A549 (cell line): Measurements from ENCODE around the gene SAXO2. TPM values are rescaled to one million over a fixed set of nuclear protein-coding genes. Genes with fewer than 3 reads are reported as not detected.
"Not testable (repeated sequence)": the region's sequence is repeated elsewhere in the genome, so short reads cannot be mapped to it uniquely, and the experiment has no call there.

Source experiments
- ATAC-seq, 2 experiments: fragments of 200-7000 bp in 1 of 2; fragments of >200 bp in 1 of 2; cut with Nextera tagmentation in 1 of 2; cut with Tn5 transposase in 1 of 2; 3 replicates each; pipeline versions ENCODE4 v1.8.0 to v1.9.1; 2018 to 2020; ENCODE audit warnings: mild to moderate bottlenecking in 1 of 2, moderate library complexity in 1 of 2
- CTCF ChIA-PET: fragments of 300-600 bp; sonication (Branson Sonifier 250); formaldehyde crosslinking; extraction: SDS; loops from one replicate; lab custom pipeline; 2021; ENCODE audit warnings: antibody characterized with exemption, inconsistent platforms; lab: Yijun Ruan, JAX
- POLR2A ChIA-PET: fragments of 350-600 bp; formaldehyde crosslinking; extraction: SDS; loops from one replicate; lab custom pipeline; 2021; ENCODE audit warnings: antibody characterized with exemption, inconsistent platforms; lab: Yijun Ruan, JAX
- DNase-seq, 2 experiments: peaks; one replicate each; pipeline versions ENCODE4 v3.0.0 to v3.0.0-alpha.2; 2011 to 2016; ENCODE audit warnings: low read depth in 1 of 2, low spot score in 1 of 2
- FAIRE-seq: peaks from 2 replicates; lab custom pipeline; 2011; peaks lifted over from hg19 to GRCh38; lab: Jason Lieb, UNC
- H3K27ac ChIP-seq, 2 experiments: fragments of >200 bp; sonication (Bioruptor Twin); formaldehyde crosslinking; 3 replicates each; pipeline ENCODE4 v1.5.1; 2016 to 2017
- H3K4me1 ChIP-seq: fragments of >200 bp; sonication (Bioruptor Twin); formaldehyde crosslinking; 3 replicates; pipeline ENCODE4 v1.6.1; 2016
- H3K4me2 ChIP-seq: fragments of >200 bp; sonication (Bioruptor Twin); formaldehyde crosslinking; 3 replicates; pipeline ENCODE4 v1.6.1; 2016
- H3K4me3 ChIP-seq: fragments of >200 bp; sonication (Bioruptor Twin); formaldehyde crosslinking; 3 replicates; pipeline ENCODE4 v1.5.1; 2016
- H3K9me3 ChIP-seq: fragments of >200 bp; sonication (Bioruptor Twin); formaldehyde crosslinking; 3 replicates; pipeline ENCODE4 v1.6.1; 2016
- CBX2 ChIP-seq: fragments of 200-600 bp; sonication (generic); IDR thresholded peaks from 2 replicates; pipeline ENCODE4 v1.6.1; 2016; ENCODE audit warnings: low read depth, mild to moderate bottlenecking, borderline replicate concordance
- CBX8 ChIP-seq: fragments of 200-600 bp; sonication (generic); IDR thresholded peaks from 2 replicates; pipeline ENCODE4 v1.6.1; 2016
- CHD4 ChIP-seq: fragments of 200-600 bp; sonication (generic); IDR thresholded peaks from 2 replicates; pipeline ENCODE4 v1.6.1; 2016; ENCODE audit warnings: antibody characterized with exemption, mild to moderate bottlenecking, borderline replicate concordance
- E2F6 ChIP-seq: IDR thresholded peaks from 2 replicates; pipeline ENCODE4 v1.6.1; 2012; ENCODE audit warnings: low read depth, borderline replicate concordance
- FOXS1 ChIP-seq: fragments of 250-450 bp; sonication (Bioruptor Pico); IDR thresholded peaks from 2 replicates; pipeline ENCODE4 v1.5.0; 2020; ENCODE audit warnings: mild to moderate bottlenecking, moderate library complexity
- HES2 ChIP-seq: fragments of >200 bp; sonication (Bioruptor Twin); formaldehyde crosslinking; IDR thresholded peaks from 2 replicates; pipeline ENCODE4 v1.6.1; 2016
- HOXA7 ChIP-seq: fragments of 250-450 bp; sonication (Bioruptor Pico); IDR thresholded peaks from 2 replicates; pipeline ENCODE4 v1.5.0; 2020; ENCODE audit warnings: mild to moderate bottlenecking, moderate library complexity
- JUN ChIP-seq, 2 experiments: fragments of >200 bp; sonication (Bioruptor Twin); formaldehyde crosslinking; IDR thresholded peaks; 2 replicates in 1 of 2; 3 replicates in 1 of 2; pipeline ENCODE4 v1.6.1; 2016 to 2017
- MAFK ChIP-seq: fragments of 450-650 bp; IDR thresholded peaks from 2 replicates; pipeline ENCODE4 v1.6.1; 2014; ENCODE audit not compliant: partially characterized antibody
- MAX ChIP-seq: IDR thresholded peaks from 2 replicates; pipeline ENCODE4 v1.6.1; 2012
- MAZ ChIP-seq: fragments of 150-350 bp; IDR thresholded peaks from 2 replicates; pipeline ENCODE4 v1.6.1; 2014; ENCODE audit warnings: antibody characterized with exemption, low read depth, low read length, borderline replicate concordance
- NFE2L2 ChIP-seq: fragments of 150-350 bp; conservative IDR thresholded peaks from 2 replicates; pipeline ENCODE4 v1.6.1; 2014; ENCODE audit warnings: low read length
- NR3C1 ChIP-seq: fragments of >200 bp; sonication (Bioruptor Twin); formaldehyde crosslinking; IDR thresholded peaks from 3 replicates; pipeline ENCODE4 v1.6.1; 2017
- POLR2AphosphoS2 ChIP-seq: conservative IDR thresholded peaks from 2 replicates; pipeline ENCODE4 v1.6.1; 2012; ENCODE audit warnings: low read length, improper control_type of control experiment, inconsistent platforms
- RARB ChIP-seq: fragments of 250-450 bp; sonication (Bioruptor Pico); IDR thresholded peaks from 2 replicates; pipeline ENCODE4 v1.8.0; 2021; ENCODE audit warnings: mild to moderate bottlenecking, moderate library complexity
- RFX5 ChIP-seq: fragments of 450-650 bp; IDR thresholded peaks from 2 replicates; pipeline ENCODE4 v1.7.1; 2014; ENCODE audit warnings: antibody characterized with exemption, mild to moderate bottlenecking, moderate library complexity
- RNF2 ChIP-seq: fragments of 200-600 bp; sonication (generic); IDR thresholded peaks from 2 replicates; pipeline ENCODE4 v1.6.1; 2016; ENCODE audit warnings: low read depth, mild to moderate bottlenecking, antibody characterized with exemption, moderate library complexity, borderline replicate concordance
- TFCP2L1 ChIP-seq: fragments of 250-450 bp; sonication (Bioruptor Pico); IDR thresholded peaks from 2 replicates; pipeline ENCODE4 v1.5.0; 2021; ENCODE audit warnings: mild to moderate bottlenecking
- ZC3H11A ChIP-seq: fragments of 450-650 bp; IDR thresholded peaks from 2 replicates; pipeline ENCODE4 v1.6.1; 2014; ENCODE audit warnings: antibody characterized with exemption, mild to moderate bottlenecking
- ZFP36 ChIP-seq: fragments of 450-650 bp; IDR thresholded peaks from 2 replicates; pipeline ENCODE4 v1.6.1; 2014; ENCODE audit warnings: borderline replicate concordance; ENCODE audit not compliant: partially characterized antibody
- ZNF302 ChIP-seq: fragments of 250-450 bp; sonication (Bioruptor Pico); IDR thresholded peaks from 2 replicates; pipeline ENCODE4 v1.9.0; 2021; ENCODE audit warnings: inconsistent platforms, mild to moderate bottlenecking, moderate library complexity
- WGBS: methylation state at CpG from one replicate; pipeline ENCODE4 v1.1.6; 2017; ENCODE audit errors: missing lambda C conversion rate; 5-methylcytosine and 5-hydroxymethylcytosine counted together
- polyA plus RNA-seq, 4 experiments: library from polyadenylated mRNA; depleted of rRNA in 3 of 4; stranded (reverse); fragments of >200 nt; fragmentation: RNase III in 1 of 4; extraction: RNeasy Plus Mini Kit Qiagen cat#74134 plus additional on column Dnase treatment in 1 of 4; gene quantifications; 2 replicates in 3 of 4; 3 replicates in 1 of 4; pipeline ENCODE4 v1.2.3, GENCODE V29; 2011 to 2017

Gene SAXO2
- polyA plus RNA-seq, 2 of the 4 experiments (the other 2 are of a cell fraction): 1.1 to 2.5 TPM

- Histone ChIP-seq H3K9me3 (no peaks in the 10 kb centered on the region), H3K4me3 (no peak overlapping the region)
- no peak for FAIRE-seq
- ATAC-seq: no peak
- WGBS: 94% methylated on average over 2 of the region's 2 CpGs
- no peak for TF ChIP-seq HES2
- TF ChIP-seq MAZ: no peak
- TF ChIP-seq NR3C1: no peak
- no peak for TF ChIP-seq E2F6
- no peak for TF ChIP-seq POLR2AphosphoS2
- no peak for TF ChIP-seq NFE2L2
- no peak for TF ChIP-seq CHD4
- no peak for TF ChIP-seq RARB
- no peak for TF ChIP-seq MAX
- TF ChIP-seq ZC3H11A: no peak
- no peak for TF ChIP-seq JUN (IDR thresholded peaks at IDR 0.05)
- no peak for TF ChIP-seq CBX2
- TF ChIP-seq HOXA7: no peak
- TF ChIP-seq ZFP36: no peak
- TF ChIP-seq CBX8: no peak
- TF ChIP-seq MAFK: no peak
- no peak for TF ChIP-seq ZNF302 (CRISPR knock-in tag)
- TF ChIP-seq, all 56 proteins: peak for 0
- ChIA-PET CTCF (no interaction called here), POLR2A (no interaction called here)
- no peak for DNase-seq
- Histone ChIP-seq H3K27ac (no peak overlapping the region), H3K4me1 (no peaks in the 10 kb centered on the region), H3K4me2 (no peak overlapping the region)
Observed at GRCh38 chr15:82231842-82232241, 30.8 kb upstream of the SAXO2 start.

GRCh38 chr15:82237944-82238534 lies 24.6 kb upstream of the SAXO2 start:
- POLR2A ChIA-PET, H3K4me3 ChIP-seq, H3K27ac ChIP-seq, H3K4me2 ChIP-seq, DNase-seq, H3K9me3 ChIP-seq, CTCF ChIA-PET, ATAC-seq, H3K4me1 ChIP-seq: not testable (repeated sequence)
- FAIRE-seq: peak; percentile 90
- whole genome bisulfite sequencing: 84% methylated on average over 3 of the region's 3 CpGs

- TF ChIP-seq E2F6: no peak
- no peak for TF ChIP-seq FOXS1 (CRISPR knock-in tag)
- TF ChIP-seq RNF2: no peak
- no peak for TF ChIP-seq TFCP2L1 (CRISPR knock-in tag)
- no peak for TF ChIP-seq RFX5
Observed at GRCh38 chr15:82239685-82240391, 22.8 kb upstream of the SAXO2 start.

GRCh38 chr15:82241836-82242499 lies 20.6 kb upstream of the SAXO2 start:
- WGBS: 59% methylated on average over 1 of the region's 1 CpG
- H3K4me3 ChIP-seq, H3K4me2 ChIP-seq, H3K9me3 ChIP-seq, POLR2A ChIA-PET, ATAC-seq, CTCF ChIA-PET, FAIRE-seq, DNase-seq, H3K4me1 ChIP-seq, H3K27ac ChIP-seq: not testable (repeated sequence)

More at GRCh38 chr15:82239685-82240391, 22.8 kb upstream of the SAXO2 start:
- ChIA-PET CTCF (interaction anchor here (1.3 kb wide), 1 partner anchor 11 kb away, joined by 4 read pairs; no protein-coding TSS in a partner anchor), POLR2A (no interaction called here)
- Histone ChIP-seq H3K27ac (no peak overlapping the region), H3K4me1 (no peaks in the 10 kb centered on the region), H3K9me3 (no peaks in the 10 kb centered on the region), H3K4me2 (no peak overlapping the region), H3K4me3 (no peak overlapping the region)
- no peak for FAIRE-seq
- 93% methylated on average over 5 of the region's 5 CpGs for WGBS
- no peak for ATAC-seq
- DNase-seq: no peak

GRCh38 chr15:82243644-82244043 lies 19.0 kb upstream of the SAXO2 start:
- H3K9me3 ChIP-seq, H3K4me2 ChIP-seq, H3K27ac ChIP-seq, POLR2A ChIA-PET, DNase-seq, FAIRE-seq, H3K4me1 ChIP-seq, H3K4me3 ChIP-seq, ATAC-seq: not testable (repeated sequence)
- 74% methylated on average over 4 of the region's 5 CpGs for WGBS
- CTCF ChIA-PET: interaction anchor here (1.0 kb wide), 1 partner anchor 37 kb away, joined by 3 read pairs; no protein-coding TSS in a partner anchor

GRCh38 chr15:82245956-82246355 lies 16.7 kb upstream of the SAXO2 start:
- H3K4me1 ChIP-seq, H3K4me3 ChIP-seq, FAIRE-seq, H3K4me2 ChIP-seq, H3K27ac ChIP-seq, ATAC-seq, DNase-seq, POLR2A ChIA-PET, H3K9me3 ChIP-seq: not testable (repeated sequence)
- 90% methylated on average over 5 of the region's 5 CpGs for WGBS
- CTCF ChIA-PET: interaction anchor here (0.5 kb wide), 1 partner anchor 137 kb away, joined by 3 read pairs; no protein-coding TSS in a partner anchor
